Myocyte (in vitro differentiated cells): ENCODE measurements around the gene TLE5. TPM values are rescaled to one million over a fixed set of nuclear protein-coding genes. Genes with fewer than 3 reads are reported as not detected.
"Not testable (repeated sequence)": the region's sequence is repeated elsewhere in the genome, so short reads cannot be mapped to it uniquely, and the experiment has no call there.

Source experiments
- DNase-seq: peaks from one replicate; pipeline ENCODE4 v3.0.0-alpha.2; 2012; ENCODE audit warnings: low read depth
- total RNA-seq: library from RNA; depleted of rRNA; stranded (reverse); fragments of >200 nt; gene quantifications from 2 replicates; pipeline ENCODE4 v1.2.3, GENCODE V29; 2014

Gene TLE5
- total RNA-seq, 1 donor from 2014 or later, result 328 TPM

DNA sequence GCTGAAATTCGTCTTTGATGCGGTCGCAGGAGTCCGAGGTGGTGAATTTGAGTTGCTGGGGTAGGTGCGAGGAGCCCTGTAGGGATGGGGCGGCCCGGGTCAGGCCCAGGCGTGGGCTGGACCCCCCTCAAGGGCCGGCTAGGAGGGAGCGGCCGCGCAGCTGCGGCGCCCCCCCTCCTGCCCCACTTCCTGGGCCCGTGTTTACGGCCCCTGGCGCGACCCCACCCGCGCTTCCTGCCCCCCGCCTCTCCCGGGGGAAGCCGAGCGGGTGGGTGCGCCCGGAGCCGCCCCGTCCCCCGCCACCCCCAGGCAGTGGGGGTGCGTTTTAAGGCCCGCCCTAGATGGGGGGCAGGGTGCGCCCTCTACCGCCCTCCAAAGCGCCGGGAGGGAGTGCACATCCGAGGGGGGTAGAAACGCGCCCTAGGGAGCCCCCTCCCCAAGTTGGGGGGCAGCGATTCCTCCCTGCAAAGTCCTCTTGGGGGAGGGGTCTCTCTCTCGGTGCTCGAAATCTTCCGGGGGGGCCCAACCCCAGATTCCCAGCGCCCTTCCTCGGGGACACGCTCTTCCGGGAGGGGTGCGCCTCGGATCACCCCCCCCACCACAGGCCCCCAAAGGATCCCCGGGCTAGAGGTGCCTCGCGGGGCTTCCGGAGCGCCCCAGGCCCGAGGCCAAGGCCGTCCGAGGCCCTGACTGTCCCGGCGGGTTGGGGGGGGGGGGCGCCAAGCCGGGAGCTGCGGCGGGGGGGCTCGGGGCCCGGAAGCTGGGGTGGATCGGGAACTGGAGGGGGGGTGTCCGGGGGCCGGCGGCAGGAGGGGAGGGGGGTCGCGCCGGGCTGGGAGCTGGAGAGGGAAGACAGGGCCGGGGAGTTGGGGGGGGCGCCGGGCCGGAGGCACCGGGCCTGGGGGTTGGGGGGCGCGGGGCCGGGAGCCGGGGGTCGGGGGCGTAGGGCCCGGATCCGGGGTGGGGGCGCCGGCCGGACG, 823 bp downstream of the TLE5 start:
- peak; percentile 41 for DNase-seq

DNA sequence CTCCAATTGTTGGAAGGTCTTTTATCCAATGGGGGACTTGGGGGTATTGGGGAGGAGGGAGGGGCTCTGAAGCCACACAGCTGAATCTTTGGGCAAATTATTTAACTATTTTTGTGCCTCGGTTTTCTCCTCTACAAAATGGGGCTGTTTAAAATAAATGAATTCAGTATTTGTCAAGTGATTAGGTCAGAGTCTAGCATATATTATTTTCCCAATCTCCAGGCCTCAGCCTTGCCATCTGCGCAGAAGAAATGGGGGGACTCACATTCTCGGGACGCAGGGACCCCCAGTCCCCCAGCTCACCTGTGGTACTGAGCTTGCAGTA, 1.5 kb downstream of the TLE5 start:
- DNase-seq, result no peak

DNA sequence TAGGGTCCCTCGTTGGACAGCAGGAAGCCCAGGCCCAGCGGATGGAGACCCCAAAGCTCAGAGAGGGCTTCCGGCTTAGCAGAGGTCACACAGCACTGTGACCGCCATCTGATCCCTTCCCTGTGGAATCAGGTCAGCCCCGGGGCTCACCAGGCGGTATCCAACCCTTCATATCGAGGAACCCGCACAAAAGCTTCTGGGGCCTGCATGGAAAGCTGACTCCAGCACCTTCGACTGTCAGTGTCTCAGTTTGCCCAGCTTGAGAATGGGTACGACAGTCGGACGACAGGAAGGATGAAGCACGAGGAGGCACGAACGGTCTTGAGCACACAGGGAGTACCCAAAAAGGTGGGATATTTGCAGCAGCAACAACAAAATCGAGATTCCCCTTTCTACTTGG, 2.6 kb downstream of the TLE5 start:
- no peak for DNase-seq

DNA sequence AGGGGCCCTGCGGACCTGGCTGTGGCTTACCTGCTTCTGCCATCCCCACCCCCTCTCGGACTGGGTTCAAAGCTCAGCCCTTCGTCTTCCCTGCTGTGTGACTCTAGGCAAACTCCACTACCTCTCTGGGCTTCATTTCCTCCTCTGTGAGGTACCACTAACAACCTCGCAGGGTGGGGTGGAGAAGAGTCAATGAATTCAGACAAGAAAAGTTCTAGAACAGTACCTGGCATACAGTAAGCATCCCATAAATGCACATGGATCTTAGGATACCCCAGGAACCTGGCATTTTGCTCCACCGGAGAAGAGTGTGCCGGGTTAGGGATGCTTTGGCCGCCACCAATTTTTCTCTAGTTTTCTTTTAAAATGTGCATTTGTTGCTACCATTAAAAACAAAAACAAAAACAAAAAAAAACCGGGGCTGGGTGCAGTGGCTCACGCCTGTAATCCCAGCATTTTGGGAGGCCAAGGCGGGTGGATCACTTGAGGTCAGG, 3.4 kb downstream of the TLE5 start:
- DNase-seq, result no peak

DNA sequence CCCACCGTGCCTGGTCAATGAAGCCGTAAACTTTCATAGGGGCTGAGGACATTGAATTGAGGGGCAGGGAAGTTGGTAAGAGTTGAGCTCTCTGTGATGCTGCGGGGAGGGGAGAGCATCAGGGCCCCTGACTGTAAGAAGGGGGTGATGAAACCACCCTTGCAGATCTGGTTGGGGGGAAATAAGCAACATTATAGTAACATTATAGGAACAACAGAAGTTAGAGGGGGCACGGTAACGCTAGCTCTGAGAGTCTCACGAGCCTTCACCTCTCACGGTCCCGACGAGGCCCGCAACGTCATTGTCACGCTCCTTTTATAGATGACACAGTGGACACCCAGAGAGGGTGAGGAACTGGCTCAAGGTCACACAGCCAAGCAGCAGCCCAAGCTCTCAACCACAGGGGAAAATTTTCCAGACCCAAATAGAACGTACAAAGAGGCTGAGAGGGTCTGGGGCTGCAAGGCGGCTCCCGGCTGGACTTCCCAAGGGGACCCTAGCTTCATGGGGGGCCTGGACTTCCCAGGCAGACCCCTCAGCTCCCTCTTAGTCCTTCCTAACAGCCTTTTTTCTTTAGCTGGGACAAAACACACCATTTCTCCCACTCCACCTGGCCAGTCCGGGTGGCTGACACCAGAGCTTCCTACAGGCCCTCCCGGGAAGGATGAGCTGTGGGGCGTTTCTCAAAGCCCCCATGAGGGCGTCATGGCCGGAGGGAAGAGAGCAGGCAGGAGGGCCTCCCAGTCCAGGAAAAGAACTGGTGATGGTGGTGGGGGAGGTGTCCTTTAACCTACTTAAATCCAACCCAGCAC, 4.1 kb downstream of the TLE5 start:
- no peak for DNase-seq

DNA sequence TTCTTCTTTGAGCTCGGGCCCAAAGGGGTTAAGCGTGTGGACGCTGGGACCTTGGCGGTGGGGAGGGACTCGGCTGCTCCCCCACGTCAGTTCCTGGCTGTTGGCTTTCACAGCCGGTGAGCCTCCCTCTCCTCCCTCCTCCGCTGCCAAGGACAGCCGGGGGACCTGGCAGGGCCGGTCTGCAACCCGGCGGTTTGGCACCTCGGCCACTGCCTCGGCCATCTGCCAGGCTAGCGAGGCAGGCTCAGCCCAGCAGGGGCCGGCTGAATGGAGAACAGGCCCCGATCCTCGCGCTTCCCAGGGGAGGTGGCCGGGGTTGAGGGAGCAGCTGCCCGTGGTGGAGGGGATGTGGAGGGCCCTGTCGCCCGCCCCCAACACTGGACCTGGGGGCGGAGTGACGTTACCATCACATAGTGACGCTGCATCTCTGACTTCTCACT, 5.0 kb downstream of the TLE5 start:
- DNase-seq, result peak; percentile 85

DNA sequence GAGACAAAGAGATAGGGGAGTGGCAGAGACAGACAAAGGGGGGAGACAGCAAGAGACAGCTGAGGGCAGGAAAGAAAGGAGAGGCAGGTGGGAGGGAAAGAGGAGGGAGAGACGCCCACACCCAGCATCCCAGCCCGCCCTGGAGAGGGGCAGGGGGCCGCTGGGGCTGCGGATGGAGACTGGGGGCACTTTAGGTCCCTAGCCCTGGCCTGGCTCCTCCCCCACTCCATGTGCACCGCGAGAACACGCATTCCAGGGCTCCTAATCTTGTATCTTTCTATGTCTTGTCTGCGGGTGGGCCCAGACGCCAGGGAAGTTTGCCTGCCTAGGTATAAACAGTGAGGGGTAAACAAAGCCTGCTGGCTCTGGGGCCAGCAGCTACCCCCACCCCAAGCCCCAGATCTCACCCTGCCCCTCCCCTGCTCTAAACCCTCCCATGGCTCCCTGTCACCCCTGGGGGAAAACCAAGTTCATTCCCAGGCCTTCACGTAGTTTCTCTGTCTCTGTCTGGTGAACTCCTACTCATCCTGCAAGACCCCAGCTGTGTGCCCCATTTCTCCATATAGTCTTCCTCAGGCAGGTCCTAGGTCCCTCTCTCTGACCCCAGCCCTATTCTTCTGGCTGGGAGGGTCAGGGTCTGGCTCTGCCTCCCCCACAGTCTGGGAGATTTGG, 5.7 kb downstream of the TLE5 start:
- no peak for DNase-seq

DNA sequence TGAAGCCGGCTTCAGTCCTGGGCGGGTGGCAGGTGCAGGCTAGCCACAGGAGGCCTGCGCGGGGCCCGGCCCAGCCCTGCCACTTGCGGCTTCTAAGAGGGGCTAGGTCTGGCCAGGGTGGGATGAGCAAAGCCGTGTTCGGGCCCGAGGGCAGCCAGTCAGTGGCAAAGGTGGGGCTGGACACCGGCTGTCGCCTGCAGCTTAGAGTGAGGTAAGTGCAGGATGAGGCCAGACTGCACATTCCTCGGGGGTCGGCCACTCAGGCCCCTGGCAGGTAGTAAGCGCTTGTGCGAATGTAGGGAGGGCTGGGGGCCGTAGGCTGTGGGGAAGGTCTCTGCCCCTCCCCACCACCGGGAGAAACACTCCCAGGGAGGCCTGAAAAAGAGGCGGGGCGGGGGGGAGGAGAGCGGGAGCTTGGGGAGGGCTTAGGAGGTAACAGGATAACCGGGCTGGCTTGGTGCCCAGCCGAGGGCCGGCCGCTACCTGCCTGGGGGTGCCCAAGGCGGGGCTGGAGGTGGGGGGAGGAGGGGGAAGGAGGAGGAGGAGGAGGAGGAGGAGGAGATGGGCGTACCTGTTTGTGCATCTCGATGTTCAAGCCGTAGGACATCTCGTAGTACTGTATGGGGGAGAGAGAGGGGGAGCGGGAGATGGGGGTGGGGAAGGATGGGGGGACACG, 6.4 kb downstream of the TLE5 start:
- DNase-seq, result no peak

DNA sequence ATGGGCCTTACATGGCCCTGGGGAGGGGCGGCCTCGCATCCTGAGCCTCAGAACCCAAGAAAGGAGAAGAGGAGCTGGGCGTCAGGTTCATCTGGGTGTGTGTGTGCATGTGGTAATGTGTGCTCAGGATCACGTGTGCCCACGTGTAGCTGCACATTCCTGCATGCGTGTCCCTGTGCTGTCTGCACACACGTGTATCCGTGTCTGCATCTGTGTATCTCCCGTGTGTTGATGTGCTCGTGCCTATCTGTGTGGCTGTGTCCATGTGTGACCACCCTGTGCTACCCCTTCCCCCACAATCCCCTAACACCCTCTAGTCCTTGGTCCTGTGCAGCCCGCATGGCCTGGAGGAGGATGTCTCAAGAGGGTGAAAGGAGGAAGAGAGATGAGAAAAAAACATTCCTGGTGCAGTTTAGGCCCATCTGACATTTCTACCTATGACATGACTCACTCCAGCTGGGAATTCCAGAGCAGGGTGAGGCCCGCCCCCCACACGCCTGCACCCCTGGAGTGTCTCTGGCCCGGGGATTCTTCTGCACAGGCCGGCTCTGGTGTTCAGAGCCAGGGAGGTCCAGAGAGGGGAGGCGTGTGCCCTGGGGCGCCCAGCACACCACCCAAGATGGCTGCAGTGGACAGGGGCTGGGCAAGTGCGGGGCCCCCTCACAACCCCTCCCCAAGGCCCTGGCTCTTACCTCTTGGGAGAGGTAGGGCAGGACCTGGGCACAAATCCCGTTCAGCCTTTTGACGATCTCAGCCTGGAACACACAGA, 7.1 kb downstream of the TLE5 start:
- no peak for DNase-seq

DNA sequence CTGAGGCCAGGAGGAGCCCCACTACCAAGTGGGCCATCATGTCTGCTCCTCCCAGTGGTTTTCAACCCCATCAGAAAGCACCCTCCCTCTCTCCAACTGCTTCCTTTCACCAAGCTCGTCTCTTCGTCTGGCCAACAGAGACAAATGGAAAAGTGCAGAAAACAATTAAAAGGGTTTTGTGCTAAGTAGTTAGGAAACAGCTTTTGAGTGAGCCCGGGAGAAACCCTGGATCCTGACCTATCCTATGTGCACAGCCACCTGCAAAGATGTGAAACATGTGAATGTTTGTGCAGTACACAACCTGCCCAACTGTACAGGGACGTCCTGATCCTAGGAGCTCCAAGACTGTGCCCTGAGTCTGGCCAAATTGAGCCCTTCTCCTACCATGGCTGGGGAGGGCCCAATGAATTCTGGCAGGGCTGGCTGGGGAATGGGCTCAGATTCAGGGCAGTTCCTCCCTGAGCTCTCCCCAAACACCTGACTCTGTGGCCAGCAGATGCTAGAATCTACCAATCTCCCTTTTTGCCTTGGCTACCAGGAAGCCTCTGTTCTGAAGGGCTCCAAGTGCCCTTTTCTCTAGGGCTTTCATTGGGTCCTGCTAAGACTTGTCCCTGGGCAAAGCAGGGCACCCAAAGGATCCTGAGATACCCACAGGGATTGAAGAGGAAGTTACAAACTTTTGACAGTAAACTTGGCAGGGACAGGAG, 7.9 kb downstream of the TLE5 start:
- no peak for DNase-seq

DNA sequence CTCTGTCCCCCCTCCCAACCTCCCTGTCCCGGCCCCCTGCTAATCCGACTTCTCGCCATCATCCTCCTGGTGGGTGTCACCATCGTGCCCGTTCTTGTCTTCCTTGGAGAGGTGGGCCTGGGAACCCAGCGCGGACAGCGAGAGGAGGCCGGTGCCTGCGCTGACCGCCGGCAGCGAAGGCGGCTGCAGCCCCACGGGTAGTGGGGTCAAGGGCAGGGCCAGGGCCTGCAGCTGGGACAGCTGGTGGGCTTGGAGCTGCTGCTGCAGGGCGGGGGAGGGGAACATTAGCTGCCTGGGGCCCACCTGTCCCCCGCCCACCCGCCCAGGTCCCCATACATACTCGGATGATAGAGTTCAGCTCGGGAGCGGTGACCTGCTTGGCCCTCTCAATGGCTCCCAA, 8.5 kb downstream of the TLE5 start:
- no peak for DNase-seq

DNA sequence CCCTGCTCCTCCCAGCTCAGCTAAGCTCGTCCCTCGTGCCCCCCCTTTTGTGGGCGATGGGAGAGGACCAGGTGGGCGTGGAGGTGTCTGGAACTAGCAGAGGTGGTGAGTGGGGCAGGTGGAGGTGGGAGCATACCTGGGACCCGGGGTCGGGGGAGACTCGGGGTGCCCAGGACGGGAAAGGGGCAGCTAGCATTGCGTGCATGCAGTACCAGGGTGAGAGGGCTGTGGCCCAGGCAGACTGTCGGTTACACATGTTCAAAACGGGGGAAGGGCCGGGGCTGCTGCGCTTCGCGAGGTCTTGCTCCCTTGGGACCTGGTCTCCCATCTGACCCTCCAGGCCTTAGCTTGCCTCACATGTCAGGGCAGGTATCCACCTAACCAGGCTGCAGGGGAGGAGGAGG, 9.1 kb downstream of the TLE5 start:
- DNase-seq, result no peak

DNA sequence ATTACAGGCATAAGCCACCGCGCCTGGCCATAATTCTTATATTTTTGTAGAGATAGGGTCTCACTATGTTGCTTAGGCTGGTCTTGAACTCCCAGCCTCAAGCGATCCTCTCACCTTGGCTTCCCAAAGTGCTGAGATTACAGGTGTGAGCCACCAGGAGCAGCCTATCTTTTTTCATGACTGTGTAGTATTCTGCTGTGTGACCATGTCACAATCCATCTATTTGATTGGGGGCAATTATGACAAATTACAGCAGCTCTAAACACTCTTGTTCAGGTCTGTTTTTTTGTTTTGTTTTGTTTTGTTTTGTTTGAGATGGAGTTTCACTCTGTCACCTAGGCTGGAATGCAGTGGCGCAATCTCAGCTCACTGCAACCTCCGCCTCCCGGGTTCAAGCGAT, 12.3 kb downstream of the TLE5 start:
- DNase-seq, result not testable (repeated sequence)

DNA sequence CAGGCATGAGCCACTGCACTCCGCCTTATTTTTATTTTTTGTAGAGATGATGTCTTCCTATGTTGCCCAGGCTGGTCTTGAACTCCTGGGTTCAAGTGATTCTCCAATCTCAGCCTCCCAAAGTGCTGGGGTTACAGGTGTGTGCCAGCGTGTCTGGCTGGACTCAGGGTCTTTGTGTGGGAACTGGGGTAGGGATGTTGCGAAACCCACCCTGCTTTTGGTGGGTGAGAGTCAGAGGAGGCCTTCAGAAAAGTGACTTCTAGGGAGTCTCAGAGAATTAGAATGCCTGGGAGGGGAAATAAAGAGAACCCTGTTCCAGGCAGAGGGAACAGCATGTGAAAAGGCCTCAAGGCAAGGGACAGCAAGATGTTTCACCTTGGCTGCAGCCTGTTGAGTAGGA, 13.2 kb downstream of the TLE5 start:
- DNase-seq, result no peak

DNA sequence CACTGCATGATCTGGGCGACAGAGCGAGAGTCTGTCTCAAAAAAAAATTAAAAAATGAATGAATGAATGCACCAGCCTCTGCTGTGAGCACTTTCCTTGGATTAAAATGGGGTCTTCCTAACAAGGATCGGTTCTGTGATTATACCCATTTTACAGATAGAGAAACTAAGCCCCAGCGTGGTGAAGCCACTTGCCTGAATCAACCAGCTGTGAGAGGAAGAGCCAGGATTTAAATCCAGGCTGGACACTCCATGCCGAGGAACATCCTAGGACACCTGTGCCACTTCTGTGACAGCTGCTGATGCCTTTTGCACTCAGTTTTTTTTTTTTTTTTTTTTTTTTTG, 14.1 kb downstream of the TLE5 start:
- no peak for DNase-seq

DNA sequence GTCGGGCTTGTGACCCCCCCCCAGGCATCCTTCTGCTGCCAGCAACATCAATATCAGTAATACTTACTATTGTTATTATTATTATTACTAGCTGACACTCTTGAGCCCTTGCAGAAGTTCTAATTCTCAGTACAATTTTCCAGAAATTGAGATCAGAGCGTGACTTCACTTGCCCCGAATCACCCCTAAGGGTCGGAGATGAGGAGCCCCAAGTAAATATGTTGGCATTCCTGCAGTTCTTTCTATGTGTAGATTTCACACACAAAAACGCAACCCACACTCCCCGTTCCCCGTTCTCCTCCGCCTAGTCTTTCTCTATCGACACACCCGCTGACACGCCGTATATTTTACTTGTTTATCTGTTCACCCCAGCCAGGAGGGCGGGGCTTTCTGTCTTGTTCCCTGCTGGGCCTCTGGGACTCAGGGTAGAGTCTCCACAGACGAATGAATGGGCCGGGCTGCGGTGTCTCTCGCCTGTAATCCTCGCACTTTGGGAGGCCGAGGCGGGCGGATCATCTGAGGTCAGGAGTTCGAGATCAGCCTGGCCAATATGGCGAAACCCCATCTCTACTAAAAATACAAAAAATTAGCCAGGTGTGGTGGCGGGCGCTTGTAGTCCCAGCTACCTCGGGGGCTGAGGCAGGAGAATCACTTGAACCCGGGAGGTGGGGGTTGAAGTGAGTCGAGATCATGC, 14.7 kb downstream of the TLE5 start:
- peak; percentile 35 for DNase-seq

DNA sequence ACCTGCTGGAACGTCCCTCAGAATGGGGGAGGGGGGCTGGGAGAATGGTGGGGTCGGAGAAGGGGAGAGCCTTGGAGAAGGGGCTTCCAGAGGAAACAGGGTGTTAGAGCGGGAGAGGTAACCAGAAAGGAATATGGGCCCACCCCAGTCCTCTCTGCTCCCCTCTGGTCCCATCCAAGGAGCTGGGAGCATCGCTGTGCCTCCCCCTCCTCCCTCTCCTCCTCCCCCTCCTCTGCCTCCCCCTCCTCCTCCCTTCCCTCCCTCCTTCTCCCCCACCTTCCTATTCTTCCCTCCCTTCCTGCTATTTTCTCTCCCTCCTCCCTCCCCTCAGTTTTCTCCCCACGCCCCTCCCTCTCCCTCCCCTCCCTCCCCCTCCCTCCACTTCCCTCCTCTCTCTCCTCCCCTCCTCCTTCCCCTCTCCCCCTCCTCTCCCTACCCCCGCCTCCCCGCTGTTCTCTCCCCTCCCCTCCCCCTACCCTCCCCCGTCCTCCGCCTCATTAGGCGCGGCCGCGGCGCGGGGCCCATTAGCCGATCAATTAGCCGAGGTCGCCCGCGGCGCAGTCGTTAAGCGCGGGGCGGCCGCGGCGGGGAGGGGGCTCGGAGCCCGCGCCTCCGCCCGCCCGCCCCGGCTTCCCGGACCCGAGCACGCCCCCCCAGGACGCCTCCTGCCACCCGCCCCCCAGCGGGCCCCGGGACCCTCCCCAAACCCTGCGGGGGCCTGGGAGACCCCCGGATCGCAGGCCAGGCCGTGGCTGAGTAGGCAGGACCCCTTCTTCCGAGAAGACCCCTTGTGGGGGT, 15.4 kb downstream of the TLE5 start:
- DNase-seq, result no peak
